Uterus (tissue), 2 donors: ENCODE measurements around the gene P4HA1.

Source experiments
- CTCF ChIP-seq, 4 experiments: fragments of 200-600 bp in 2 of 4; fragments of 450-650 bp in 2 of 4; sonication (generic) in 2 of 4; IDR thresholded peaks; one replicate each; pipeline ENCODE4 v1.5.1; 2016 to 2019; ENCODE audit warnings: antibody characterized with exemption in 4 of 4, mild to moderate bottlenecking in 2 of 4, moderate library complexity in 1 of 4
- POLR2A ChIP-seq, 2 donors: fragments of 450-650 bp; IDR thresholded peaks; one replicate each; pipeline ENCODE4 v1.6.1; 2016; ENCODE audit warnings: antibody characterized with exemption in 2 of 2, mild to moderate bottlenecking in 1 of 2, moderate library complexity in 1 of 2

GRCh38 chr10:73039635-73040034, 57.0 kb downstream of the P4HA1 start:
- TF ChIP-seq CTCF (IDR thresholded peaks at IDR 0.05), result no peak
- no peak for TF ChIP-seq POLR2A (IDR thresholded peaks at IDR 0.05)
